Measurements from ENCODE around the gene TBC1D22A.
A peak's percentile ranks its signal among the peaks of the same experiment; 100 is the strongest.

The TBC1D22A gene

GRCh38 chr22:47210112-47210657 is 447.7 kb downstream of the TBC1D22A start:
- ChIA-PET POLR2A (no interaction called here), CTCF (no interaction called here)
- no peak for DNase-seq (ENCODE audit: low read depth, low spot score)
- H3K4me3 ChIP-seq (ENCODE audit: low read depth, low read length): no peak overlapping the region
- no peak for TF ChIP-seq CTCF (IDR thresholded peaks at IDR 0.05; ENCODE audit: insufficient read depth, low read length, missing control alignments)

GRCh38 chr22:47210686-47211085 is 448.2 kb downstream of the TBC1D22A start:
- no peak for TF ChIP-seq CTCF (IDR thresholded peaks at IDR 0.05; ENCODE audit: insufficient read depth, low read length, missing control alignments)
- no peak overlapping the region for H3K4me3 ChIP-seq (ENCODE audit: low read depth, low read length)
- ChIA-PET POLR2A (no interaction called here), CTCF (no interaction called here)
- no peak for DNase-seq (ENCODE audit: low read depth, low spot score)

GRCh38 chr22:47213571-47214230 is 451.3 kb downstream of the TBC1D22A start:
- DNase-seq (ENCODE audit: low read depth, low spot score): no peak
- CTCF ChIA-PET: interaction anchor here (0.8 to 1.5 kb wide), 3 partner anchors 10 to 1279 kb away, joined by 3 to 4 read pairs (median 3); no protein-coding TSS in a partner anchor
- TF ChIP-seq CTCF (IDR thresholded peaks at IDR 0.05; ENCODE audit: insufficient read depth, low read length, missing control alignments): peak; percentile 64
- H3K4me3 ChIP-seq (ENCODE audit: low read depth, low read length): no peak overlapping the region
- POLR2A ChIA-PET: no interaction called here

GRCh38 chr22:47215851-47216250 is 453.4 kb downstream of the TBC1D22A start:
- no peak overlapping the region for H3K4me3 ChIP-seq (ENCODE audit: low read depth, low read length)
- TF ChIP-seq CTCF (IDR thresholded peaks at IDR 0.05; ENCODE audit: insufficient read depth, low read length, missing control alignments): no peak
- POLR2A ChIA-PET: no interaction called here
- CTCF ChIA-PET: interaction anchor here (1.0 kb wide), 1 partner anchor 1274 kb away, joined by 3 read pairs; no protein-coding TSS in a partner anchor
- DNase-seq (ENCODE audit: low read depth, low spot score): no peak

GRCh38 chr22:47218671-47219070 is 456.2 kb downstream of the TBC1D22A start:
- TF ChIP-seq CTCF (IDR thresholded peaks at IDR 0.05; ENCODE audit: insufficient read depth, low read length, missing control alignments): no peak
- no peak for DNase-seq (ENCODE audit: low read depth, low spot score)
- H3K4me3 ChIP-seq (ENCODE audit: low read depth, low read length): no peak overlapping the region
- ChIA-PET POLR2A (no interaction called here), CTCF (no interaction called here)

GRCh38 chr22:47219789-47220188 is 457.3 kb downstream of the TBC1D22A start:
- CTCF ChIA-PET: no interaction called here
- TF ChIP-seq CTCF (IDR thresholded peaks at IDR 0.05; ENCODE audit: insufficient read depth, low read length, missing control alignments): no peak
- no peak for DNase-seq (ENCODE audit: low read depth, low spot score)
- H3K4me3 ChIP-seq (ENCODE audit: low read depth, low read length): no peak overlapping the region
- POLR2A ChIA-PET: no interaction called here
